ENCODE data around the gene STRADB.

STRADB gene

DNA sequence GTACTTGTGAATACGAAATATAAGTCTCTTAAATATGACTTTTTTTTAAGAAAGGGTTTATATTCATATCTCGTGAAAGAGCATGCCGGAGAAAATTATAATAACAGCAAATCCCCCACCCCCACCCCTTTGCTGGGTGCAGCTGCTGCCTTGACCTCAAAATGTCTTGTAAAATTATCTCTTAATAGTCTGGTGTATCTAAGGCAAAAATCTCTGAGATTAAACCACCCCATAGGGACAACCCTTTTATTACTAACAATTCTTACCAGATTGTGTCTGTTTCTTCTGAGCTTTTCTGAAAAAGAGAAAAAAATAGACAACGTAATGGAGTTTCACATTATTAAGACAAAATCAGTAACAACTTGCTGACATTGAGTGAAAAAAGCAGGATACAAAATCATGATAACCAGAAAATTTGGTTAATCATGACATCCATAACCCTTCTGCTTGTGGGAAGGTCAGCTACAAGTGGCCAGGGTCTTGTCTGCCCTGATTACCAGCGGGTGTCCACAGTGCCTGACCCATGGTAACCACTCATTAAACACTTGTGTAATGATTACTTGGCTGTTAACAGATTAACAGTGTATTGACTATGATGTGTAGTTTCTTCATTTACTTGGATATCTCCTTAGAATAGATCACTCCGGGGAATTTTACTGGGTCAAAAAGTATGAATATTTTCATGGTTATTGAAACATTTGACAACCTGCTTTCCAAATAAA lies 1.5 kb downstream of the STRADB start:
- H3K27ac ChIP-seq = no peak overlapping the region
- H4K20me1 ChIP-seq (ENCODE audit: insufficient read depth) = no peaks in the 10 kb centered on the region
- no peaks in the 10 kb centered on the region; the same call in 1 of the 2 replicates for H3K27me3 ChIP-seq (ENCODE audit: insufficient read depth, low read depth)
- no peak overlapping the region for H2AFZ ChIP-seq (ENCODE audit: low read depth)
- no peak overlapping the region for H3K9ac ChIP-seq
- TF ChIP-seq, protein P1, sequence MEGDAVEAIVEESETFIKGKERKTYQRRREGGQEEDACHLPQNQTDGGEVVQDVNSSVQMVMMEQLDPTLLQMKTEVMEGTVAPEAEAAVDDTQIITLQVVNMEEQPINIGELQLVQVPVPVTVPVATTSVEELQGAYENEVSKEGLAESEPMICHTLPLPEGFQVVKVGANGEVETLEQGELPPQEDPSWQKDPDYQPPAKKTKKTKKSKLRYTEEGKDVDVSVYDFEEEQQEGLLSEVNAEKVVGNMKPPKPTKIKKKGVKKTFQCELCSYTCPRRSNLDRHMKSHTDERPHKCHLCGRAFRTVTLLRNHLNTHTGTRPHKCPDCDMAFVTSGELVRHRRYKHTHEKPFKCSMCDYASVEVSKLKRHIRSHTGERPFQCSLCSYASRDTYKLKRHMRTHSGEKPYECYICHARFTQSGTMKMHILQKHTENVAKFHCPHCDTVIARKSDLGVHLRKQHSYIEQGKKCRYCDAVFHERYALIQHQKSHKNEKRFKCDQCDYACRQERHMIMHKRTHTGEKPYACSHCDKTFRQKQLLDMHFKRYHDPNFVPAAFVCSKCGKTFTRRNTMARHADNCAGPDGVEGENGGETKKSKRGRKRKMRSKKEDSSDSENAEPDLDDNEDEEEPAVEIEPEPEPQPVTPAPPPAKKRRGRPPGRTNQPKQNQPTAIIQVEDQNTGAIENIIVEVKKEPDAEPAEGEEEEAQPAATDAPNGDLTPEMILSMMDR (conservative IDR thresholded peaks at IDR 0.05; ENCODE audit: low read depth, low read length) = no peak
- H3K4me3 ChIP-seq (IDR thresholded peaks at IDR 0.05; ENCODE audit: insufficient read depth, low read depth, low read length) = no peak overlapping the region
- peaks cover 6% of the 10 kb centered on the region; the same call in 1 of the 2 replicates for H3K79me2 ChIP-seq (ENCODE audit: insufficient read depth, low read depth)
- no peak overlapping the region for H3K4me2 ChIP-seq
- no peaks in the 10 kb centered on the region for H3K36me3 ChIP-seq (ENCODE audit: insufficient read depth)
- peaks cover 22% of the 10 kb centered on the region for H3K4me1 ChIP-seq (ENCODE audit: low read depth, poor library complexity, severe bottlenecking)

DNA sequence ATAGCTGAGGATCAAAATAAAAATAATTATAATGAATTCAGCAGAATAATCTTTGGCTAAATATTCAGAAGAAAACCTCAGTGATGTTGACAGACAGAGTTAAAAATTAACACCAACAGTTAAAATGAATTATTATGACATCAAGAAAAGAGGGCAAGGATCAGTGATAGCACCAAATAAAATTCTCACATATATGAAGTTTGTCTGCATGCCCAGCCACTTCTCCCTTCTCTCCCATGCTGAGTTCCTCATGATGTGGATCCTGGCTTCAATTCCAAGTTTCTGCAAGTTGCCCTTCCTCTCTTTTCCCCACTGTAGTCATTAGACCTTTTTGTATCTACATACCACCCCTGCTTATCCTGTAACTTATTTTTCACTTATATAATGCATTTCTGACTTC lies 6.8 kb downstream of the STRADB start:
- Histone ChIP-seq H4K20me1 (ENCODE audit: insufficient read depth) (no peaks in the 10 kb centered on the region), H3K27me3 (ENCODE audit: insufficient read depth, low read depth) (no peaks in the 10 kb centered on the region; the same call in 1 of the 2 replicates), H3K9ac (no peak overlapping the region), H3K4me3 (IDR thresholded peaks at IDR 0.05; ENCODE audit: insufficient read depth, low read depth, low read length) (no peak overlapping the region), H3K4me2 (no peak overlapping the region), H3K4me1 (ENCODE audit: low read depth, poor library complexity, severe bottlenecking) (no peaks in the 10 kb centered on the region), H3K36me3 (ENCODE audit: insufficient read depth) (no peaks in the 10 kb centered on the region), H2AFZ (ENCODE audit: low read depth) (no peak overlapping the region), H3K27ac (no peak overlapping the region), H3K79me2 (ENCODE audit: insufficient read depth, low read depth) (no peaks in the 10 kb centered on the region)
- TF ChIP-seq, protein P1 (conservative IDR thresholded peaks at IDR 0.05; ENCODE audit: low read depth, low read length) = no peak

DNA sequence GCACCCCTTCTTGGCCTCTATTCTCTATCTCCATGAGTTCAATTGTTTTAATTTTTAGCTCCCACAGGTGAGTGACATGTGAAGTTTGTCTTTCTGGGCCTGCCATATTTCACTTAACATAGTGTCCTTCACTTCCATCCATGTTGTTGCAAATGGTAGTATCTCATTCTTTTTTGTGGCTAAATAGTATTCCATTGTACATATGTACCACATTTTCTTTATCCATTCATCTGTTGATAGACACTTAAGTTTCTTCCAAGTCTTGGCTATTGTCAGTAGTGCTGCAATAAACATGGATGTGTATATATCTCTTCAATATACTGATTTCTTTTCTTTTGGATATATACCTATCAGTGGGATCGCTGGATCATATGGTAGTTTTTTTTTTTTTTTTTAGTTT lies 9.0 kb downstream of the STRADB start:
- Histone ChIP-seq H3K4me2 (no peak overlapping the region), H3K36me3 (ENCODE audit: insufficient read depth) (no peaks in the 10 kb centered on the region), H3K79me2 (ENCODE audit: insufficient read depth, low read depth) (no peaks in the 10 kb centered on the region), H3K4me3 (IDR thresholded peaks at IDR 0.05; ENCODE audit: insufficient read depth, low read depth, low read length) (no peak overlapping the region), H4K20me1 (ENCODE audit: insufficient read depth) (no peaks in the 10 kb centered on the region), H3K27me3 (ENCODE audit: insufficient read depth, low read depth) (no peaks in the 10 kb centered on the region), H3K27ac (no peak overlapping the region), H3K9ac (no peak overlapping the region), H3K4me1 (ENCODE audit: low read depth, poor library complexity, severe bottlenecking) (no peaks in the 10 kb centered on the region), H2AFZ (ENCODE audit: low read depth) (no peak overlapping the region)
- TF ChIP-seq, protein P1 (conservative IDR thresholded peaks at IDR 0.05; ENCODE audit: low read depth, low read length) = no peak

DNA sequence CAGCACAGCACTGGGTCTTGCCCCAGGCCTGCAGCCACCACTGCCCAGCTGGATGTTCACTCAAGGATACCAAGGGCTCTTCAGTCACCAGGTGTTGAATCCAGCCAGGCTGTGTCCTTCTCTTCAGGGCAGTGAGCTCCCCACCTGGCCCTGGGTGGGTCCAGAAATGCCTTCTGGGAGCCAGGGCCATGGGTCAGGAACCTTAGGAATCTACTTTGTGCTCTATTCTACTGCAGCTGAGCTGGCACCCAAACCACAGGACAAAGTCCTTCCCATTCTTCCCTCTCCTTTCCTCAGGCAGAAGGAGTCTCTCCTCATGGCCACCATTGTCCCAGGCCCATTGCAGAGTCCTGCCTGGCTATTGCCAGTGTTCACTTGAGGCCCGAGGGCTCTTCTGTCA lies 13.0 kb downstream of the STRADB start:
- H4K20me1 ChIP-seq (ENCODE audit: insufficient read depth) = no peaks in the 10 kb centered on the region
- H3K4me3 ChIP-seq (IDR thresholded peaks at IDR 0.05; ENCODE audit: insufficient read depth, low read depth, low read length) = no peak overlapping the region
- H2AFZ ChIP-seq (ENCODE audit: low read depth) = no peak overlapping the region
- H3K4me2 ChIP-seq = no peak overlapping the region
- no peaks in the 10 kb centered on the region for H3K79me2 ChIP-seq (ENCODE audit: insufficient read depth, low read depth)
- no peaks in the 10 kb centered on the region for H3K27me3 ChIP-seq (ENCODE audit: insufficient read depth, low read depth)
- H3K4me1 ChIP-seq (ENCODE audit: low read depth, poor library complexity, severe bottlenecking) = no peaks in the 10 kb centered on the region
- no peaks in the 10 kb centered on the region for H3K36me3 ChIP-seq (ENCODE audit: insufficient read depth)
- TF ChIP-seq, protein P1 (conservative IDR thresholded peaks at IDR 0.05; ENCODE audit: low read depth, low read length) = no peak
- no peak overlapping the region for H3K9ac ChIP-seq
- H3K27ac ChIP-seq = no peak overlapping the region

Data from KMS-11 (cell line).